Ovary (tissue), 3 donors: ENCODE measurements around the gene LMTK2.
"Not testable (repeated sequence)": the region's sequence is repeated elsewhere in the genome, so short reads cannot be mapped to it uniquely, and the experiment has no call there.

Experiments
- EP300 ChIP-seq: sonication (generic); formaldehyde crosslinking; IDR thresholded peaks from one replicate; pipeline ENCODE4 v1.6.1; 2017; ENCODE audit warnings: antibody characterized with exemption
- POLR2A ChIP-seq: fragments of 450-650 bp; IDR thresholded peaks from one replicate; pipeline ENCODE4 v1.6.1; 2017; ENCODE audit warnings: antibody characterized with exemption, mild to moderate bottlenecking, moderate library complexity
- TF ChIP-seq, protein P1 (sequence below), 3 donors: fragments of 450-650 bp in 2 of 3; fragments of 200-600 bp in 1 of 3; IDR thresholded peaks; one replicate each; pipeline versions ENCODE4 v1.5.1 to v1.8.0; 2016 to 2022; ENCODE audit warnings: antibody characterized with exemption in 3 of 3, mild to moderate bottlenecking in 1 of 3
- donor health status: DM: no; HTN: no; CAD: no.

DNA sequence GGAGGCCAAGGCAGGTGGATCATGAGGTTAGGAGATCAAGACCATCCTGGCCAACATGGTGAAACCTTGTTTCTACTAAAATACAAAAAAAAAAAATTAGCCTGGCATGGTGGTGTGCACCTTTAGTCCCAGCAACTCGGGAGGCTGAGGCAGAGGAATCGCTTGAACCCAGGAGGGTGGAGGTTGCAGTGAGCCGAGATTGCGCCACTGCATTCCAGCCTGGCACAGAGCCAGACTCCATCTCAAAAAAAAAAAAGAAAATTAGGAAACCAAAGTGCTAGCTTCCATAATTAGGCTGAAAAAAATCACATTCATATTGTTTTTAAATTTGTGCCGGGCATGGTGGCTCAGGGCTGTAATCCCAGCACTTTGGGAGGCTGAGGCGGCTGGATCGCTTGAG is 14.7 kb downstream of the LMTK2 start:
- TF ChIP-seq, protein P1, sequence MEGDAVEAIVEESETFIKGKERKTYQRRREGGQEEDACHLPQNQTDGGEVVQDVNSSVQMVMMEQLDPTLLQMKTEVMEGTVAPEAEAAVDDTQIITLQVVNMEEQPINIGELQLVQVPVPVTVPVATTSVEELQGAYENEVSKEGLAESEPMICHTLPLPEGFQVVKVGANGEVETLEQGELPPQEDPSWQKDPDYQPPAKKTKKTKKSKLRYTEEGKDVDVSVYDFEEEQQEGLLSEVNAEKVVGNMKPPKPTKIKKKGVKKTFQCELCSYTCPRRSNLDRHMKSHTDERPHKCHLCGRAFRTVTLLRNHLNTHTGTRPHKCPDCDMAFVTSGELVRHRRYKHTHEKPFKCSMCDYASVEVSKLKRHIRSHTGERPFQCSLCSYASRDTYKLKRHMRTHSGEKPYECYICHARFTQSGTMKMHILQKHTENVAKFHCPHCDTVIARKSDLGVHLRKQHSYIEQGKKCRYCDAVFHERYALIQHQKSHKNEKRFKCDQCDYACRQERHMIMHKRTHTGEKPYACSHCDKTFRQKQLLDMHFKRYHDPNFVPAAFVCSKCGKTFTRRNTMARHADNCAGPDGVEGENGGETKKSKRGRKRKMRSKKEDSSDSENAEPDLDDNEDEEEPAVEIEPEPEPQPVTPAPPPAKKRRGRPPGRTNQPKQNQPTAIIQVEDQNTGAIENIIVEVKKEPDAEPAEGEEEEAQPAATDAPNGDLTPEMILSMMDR (IDR thresholded peaks at IDR 0.05) = not testable (repeated sequence)
- not testable (repeated sequence) for TF ChIP-seq POLR2A, EP300
